ENCODE results near the gene FSTL5.

Gene FSTL5

GRCh38 chr4:161931089-161931488 is 232.7 kb downstream of the FSTL5 start:
- no peak for DNase-seq

GRCh38 chr4:161929956-161930355 is 233.8 kb downstream of the FSTL5 start:
- DNase-seq: no peak

DNA sequence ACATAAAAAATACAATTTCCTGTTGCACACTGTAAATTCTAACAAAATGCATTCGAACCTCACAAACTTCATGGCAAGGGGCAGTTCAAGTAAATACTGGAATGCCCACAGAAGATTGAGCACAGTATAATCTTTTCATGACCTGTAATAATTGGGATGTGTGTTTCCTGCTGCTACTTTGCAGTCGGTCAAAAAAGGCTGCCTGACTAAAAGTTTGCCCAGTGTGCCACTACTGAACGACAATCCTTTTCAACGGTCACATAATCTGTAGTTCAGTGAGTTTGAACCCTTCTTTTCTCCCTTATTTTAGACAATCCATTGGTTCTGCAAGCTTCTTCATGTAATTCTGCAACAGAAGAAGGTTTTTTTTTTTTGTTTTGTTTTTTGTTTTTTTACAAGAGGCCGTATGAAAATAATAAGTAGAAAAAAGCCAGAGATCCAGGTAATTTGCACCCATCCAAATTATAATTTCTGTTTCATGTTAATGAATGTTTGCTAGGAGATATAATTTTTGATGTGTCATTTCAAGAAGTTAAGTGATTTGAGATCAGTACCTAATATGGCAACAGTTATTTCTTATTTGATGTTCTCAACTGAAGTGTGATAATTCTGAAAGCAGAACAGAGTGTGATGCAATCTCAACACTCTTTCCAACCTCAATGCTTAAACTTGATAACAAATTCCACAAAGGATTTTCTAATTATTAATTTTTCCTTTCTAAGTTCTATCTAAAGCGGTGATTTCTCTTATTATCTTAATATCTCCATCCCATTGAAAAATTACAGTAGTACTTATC is 237.6 kb downstream of the FSTL5 start:
- DNase-seq: no peak

DNA sequence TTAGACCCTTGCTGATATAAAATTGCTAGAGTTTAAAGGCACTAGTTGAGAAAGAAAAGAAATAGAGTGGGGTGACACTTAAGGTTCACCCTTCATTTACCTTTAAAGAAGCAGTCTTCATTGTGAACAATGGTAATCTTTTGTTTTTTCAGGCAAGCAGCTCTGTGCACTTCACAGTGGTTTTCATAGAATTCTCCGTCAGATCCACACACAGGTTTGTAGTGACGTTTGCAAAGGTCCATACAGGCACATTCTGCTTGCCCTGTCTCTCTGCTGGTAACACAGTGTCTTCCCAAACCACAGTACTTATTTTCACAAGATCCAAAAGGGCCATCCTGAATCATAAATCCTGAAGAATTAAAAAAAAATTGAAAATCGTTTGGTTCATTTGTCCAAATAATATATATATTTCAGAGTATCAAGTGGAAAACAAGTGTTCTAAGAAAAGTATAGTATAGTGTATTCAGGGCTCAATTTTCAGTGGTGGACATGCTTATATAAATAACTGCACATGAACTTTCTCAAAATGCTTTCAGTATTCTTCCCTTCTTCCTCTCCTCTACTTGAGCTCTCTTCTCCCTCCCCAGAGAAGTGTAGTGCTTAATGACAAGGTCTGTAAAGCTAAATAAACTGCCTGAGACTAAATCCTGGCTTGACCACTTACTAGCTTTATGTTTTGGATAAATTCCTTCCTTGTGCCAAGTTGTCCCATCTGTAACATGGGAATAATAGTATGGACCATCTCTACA is 243.3 kb downstream of the FSTL5 start:
- DNase-seq: no peak

DNA sequence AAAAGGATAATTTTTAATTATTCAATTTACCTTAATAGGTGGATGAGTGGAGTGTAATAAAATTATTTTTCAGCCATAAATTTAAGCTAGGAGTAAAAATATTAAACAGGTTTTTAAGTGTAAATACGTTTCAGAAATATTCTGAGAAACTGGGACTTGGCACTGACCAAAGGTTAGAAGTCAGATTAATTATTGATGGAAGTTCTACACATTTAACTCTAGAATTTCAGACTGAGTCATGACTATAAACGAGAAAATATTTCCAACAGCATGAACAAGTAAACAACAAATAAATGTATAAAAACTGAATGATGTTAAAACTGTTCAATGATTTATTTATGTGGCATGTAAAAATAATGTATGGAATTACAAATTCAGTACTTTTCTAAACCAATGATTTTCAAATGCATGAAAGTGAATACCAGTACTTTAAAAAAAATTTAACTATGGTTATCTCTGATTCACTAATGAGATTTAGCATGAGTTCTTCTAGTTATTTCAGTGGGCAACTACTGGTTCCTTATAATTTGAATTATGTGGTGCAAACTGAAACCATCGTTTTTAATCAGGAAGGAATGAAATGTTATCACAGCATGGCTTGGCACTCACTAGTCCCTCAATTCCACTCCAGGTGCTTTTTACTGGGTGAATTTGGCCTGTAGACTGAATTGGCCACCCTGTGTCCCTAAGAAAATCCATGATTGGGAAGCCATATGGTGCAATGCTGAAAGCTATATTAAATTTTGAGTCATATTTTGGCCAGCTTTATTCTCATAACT is 244.2 kb downstream of the FSTL5 start:
- DNase-seq: no peak

DNA sequence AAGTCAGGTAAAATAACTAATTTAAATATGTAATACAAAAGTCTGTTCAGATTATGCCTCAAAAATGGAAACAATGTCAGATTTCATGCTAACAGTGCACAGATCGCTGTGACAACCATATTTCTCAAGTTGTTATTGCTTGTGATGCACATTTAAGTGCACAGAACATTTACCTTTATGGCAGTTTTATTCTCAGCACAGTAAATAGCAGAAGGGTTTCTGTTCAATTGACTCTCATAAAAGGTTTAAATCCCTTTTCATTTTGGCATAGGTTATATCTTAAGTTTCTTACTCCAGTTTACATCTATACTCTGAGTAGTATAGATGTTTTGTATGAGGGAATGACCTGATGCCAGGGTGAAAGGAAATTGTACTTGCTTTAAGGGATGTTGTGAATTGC is 247.8 kb downstream of the FSTL5 start:
- no peak for DNase-seq

DNA sequence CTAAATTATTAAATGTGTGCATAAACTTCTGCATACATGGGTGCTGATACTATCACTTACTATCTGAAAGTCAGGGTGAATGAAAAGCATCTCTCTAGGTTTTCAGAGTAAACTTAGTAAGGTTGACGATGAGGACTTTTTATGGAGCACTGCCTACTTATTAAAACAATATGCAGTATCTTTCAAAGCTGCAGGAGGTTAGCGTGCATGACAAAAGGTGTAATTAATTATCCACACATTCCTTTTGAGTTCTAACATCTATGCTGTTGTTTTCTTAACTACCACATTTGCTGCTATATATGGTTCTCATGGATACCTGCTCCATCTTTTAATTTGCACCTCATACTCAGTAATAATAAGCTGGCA is 256.2 kb downstream of the FSTL5 start:
- DNase-seq: no peak

- DNase-seq: no peak
Measured at GRCh38 chr4:161906836-161907589, 256.8 kb downstream of the FSTL5 start.

DNA sequence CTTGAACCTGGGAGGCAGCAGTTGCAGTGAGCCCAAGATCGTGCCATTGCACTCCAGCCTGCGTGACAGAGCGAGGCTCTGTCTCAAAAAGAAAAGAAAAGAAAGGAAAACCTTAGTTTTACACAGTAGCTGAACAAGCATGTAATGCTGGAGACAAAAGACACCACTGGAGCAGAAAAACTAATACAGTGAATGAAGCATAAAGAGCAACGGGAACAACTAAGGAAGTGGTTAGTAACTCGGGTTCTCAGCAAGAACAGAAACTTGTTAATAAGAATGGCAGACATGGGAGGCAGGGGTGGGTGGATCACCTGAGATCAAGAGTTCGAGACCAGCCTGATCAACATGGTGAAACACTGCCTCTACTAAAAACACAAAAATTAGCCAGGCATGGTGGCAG is 263.7 kb downstream of the FSTL5 start:
- no peak for DNase-seq

- no peak for DNase-seq
Measured at GRCh38 chr4:161894493-161895167, 269.2 kb downstream of the FSTL5 start.

DNA sequence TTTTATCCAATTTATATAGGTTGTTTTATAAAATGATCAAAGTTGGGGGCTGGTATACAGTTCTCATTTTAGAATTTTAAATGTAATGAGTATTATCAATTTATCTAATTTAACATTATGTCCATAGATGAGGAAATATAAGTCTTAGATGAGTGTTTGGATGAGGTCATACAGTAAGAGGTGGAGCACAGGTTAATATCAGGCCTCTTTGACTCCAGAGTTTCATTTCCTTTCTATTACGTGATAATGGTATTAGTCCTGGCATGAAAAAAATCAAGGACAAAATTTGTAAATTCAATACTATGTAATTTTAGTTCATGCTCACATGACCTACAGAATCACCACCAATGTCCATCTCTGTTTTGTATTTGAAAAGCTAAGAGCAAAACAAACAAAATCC is 269.8 kb downstream of the FSTL5 start:
- DNase-seq: no peak

- no peak for DNase-seq
Measured at GRCh38 chr4:161893566-161893965, 270.2 kb downstream of the FSTL5 start.

GRCh38 chr4:161892951-161893350 is 270.8 kb downstream of the FSTL5 start:
- DNase-seq: no peak

GRCh38 chr4:161883157-161883556 is 280.6 kb downstream of the FSTL5 start:
- DNase-seq: no peak

DNA sequence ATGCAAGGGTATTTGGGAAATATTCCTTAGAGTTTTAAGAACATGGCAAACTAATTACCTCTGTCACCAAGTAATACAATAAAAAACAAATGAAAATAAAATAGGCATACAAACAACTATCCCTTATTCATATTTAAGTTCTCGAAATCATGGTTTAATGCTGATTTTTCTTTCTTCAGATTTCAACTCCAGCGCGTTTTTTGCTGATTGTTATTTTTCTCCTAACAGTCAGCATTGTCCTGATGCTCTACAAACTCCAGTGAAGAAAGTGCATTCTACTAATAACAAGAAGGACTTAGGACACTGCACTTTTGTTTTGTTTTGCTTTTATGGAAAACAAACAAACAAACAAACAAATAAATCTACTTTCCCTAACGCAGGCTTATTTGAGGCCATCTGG is 282.4 kb downstream of the FSTL5 start:
- no peak for DNase-seq

- DNase-seq: no peak
Measured at GRCh38 chr4:161869511-161869910, 294.3 kb downstream of the FSTL5 start.

DNA sequence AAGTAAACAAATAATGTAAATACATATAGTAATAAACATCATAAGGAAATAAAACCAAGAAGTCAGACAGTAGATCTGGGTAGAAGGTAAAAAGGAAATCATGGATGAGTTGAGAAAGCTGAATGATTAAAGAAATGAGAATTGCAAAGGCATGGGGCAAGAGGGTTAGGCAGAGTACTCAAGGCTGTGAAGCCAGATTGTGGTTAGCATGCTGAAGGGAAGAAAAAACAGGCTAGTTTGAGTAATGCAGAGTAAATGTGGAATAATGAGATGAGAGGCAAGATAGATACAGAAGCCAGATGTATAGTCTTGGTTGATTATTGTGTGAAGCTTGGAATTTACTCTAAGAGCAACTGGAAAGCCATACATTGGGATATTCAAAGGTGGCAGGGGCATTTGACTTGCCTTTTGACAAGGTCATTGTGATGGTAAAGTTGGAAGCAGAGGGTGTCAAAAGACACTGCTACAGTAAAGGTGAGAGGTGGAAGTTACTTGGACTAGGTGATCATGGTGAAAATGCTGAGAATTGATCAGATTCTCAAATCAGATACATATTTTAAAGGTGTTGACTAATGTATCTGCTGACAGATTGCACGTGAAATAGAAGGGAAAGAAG is 307.0 kb downstream of the FSTL5 start:
- DNase-seq: no peak

DNA sequence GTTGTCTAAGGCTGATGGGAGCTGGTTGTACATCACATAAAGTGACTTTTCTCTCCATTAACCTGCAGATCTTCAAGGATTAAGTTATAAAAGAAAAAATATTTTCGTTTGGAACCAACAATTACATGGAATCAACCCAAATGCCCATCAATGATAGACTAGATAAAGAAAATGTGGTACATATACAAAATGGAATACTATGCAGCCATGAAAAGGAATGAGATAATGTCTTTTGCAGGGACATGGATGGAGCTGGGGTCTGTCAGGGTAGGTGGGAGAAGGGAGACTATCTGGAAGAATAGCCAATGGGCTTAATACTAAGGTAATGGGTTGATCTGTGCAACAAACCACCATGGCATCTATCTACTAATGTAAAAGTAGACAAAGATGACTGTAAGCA is 313.2 kb downstream of the FSTL5 start:
- DNase-seq: no peak

- DNase-seq: no peak
Measured at GRCh38 chr4:161841759-161842158, 322.0 kb downstream of the FSTL5 start.

DNA sequence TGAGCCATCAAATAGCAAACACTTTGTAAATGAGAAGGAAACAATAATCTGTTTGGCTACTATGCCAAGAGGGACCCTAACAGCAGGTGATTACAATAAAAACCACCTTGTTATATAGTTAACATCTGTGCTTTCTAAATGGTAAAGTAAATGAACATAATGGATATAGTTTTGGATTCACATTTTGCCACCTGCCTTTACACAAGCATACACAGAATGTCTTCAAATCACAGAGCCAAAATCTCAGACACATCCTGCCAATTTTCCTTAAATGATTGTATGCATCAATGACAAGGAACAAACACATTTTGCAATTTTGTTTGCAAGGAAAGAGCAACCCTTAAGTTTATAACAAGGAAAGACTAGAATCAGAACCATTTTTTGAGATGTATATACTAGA is 334.2 kb downstream of the FSTL5 start:
- peak; percentile 16 for DNase-seq

- DNase-seq: no peak
Measured at GRCh38 chr4:161828061-161828460, 335.7 kb downstream of the FSTL5 start.

DNA sequence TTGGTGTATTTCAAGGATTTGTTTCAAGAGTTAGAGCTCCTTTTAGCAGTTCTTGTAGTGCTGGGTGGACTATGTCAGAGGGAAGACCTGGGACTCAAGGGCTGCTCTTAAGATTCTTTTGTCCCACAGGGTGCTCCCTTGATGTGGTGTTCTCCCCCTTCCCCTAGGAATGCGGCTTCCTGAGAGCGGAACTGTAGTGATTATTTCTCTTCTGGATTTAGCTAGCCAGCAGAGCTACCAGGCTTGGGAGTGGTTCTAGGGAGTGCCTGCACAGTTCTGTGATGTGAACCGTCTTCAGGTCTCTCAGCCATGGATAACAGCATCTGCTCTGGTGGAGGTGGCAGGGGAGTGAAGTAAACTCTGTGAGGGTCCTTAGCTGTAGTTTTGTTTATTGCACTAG is 336.8 kb downstream of the FSTL5 start:
- DNase-seq: no peak

Measured in NCI-H1105 (cell line).